ENCODE data around the gene PIP5K1B.

DNA sequence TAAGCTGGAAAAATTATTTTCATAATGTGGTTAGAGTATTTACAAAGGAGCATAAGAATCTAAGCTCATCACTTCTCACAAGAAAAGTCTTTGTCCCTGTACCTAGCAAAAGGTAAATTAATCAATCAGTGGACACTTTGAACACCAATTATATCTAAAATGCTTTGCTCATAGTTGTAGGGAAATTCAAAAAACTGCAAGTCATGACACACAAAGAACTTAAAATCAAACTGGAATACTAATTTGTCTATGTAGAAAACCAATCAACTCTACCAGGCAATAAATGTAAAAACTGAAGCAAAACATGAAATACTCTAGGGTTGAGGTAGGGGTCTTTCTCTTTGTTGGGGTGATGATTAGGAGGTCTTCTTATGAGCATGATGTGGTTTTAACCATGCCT lies 173.4 kb downstream of the PIP5K1B start:
- TF ChIP-seq, protein P1, sequence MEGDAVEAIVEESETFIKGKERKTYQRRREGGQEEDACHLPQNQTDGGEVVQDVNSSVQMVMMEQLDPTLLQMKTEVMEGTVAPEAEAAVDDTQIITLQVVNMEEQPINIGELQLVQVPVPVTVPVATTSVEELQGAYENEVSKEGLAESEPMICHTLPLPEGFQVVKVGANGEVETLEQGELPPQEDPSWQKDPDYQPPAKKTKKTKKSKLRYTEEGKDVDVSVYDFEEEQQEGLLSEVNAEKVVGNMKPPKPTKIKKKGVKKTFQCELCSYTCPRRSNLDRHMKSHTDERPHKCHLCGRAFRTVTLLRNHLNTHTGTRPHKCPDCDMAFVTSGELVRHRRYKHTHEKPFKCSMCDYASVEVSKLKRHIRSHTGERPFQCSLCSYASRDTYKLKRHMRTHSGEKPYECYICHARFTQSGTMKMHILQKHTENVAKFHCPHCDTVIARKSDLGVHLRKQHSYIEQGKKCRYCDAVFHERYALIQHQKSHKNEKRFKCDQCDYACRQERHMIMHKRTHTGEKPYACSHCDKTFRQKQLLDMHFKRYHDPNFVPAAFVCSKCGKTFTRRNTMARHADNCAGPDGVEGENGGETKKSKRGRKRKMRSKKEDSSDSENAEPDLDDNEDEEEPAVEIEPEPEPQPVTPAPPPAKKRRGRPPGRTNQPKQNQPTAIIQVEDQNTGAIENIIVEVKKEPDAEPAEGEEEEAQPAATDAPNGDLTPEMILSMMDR (conservative IDR thresholded peaks at IDR 0.05; ENCODE audit: low read depth, low read length) = no peak
- no peak for TF ChIP-seq EZH2 (IDR thresholded peaks at IDR 0.05; ENCODE audit: low read length, unreplicated experiment)

Measured in PC-3 (cell line).